Spleen (tissue), 11 donors: ENCODE data around the gene SMIM14. TPM values are rescaled to one million over a fixed set of nuclear protein-coding genes. Genes with fewer than 3 reads are reported as not detected.

Source experiments
- DNase-seq: peaks from one replicate; pipeline ENCODE4 v3.0.0-alpha.2; 2020
- H3K27ac ChIP-seq, 8 donors: fragments of 200-600 bp; sonication (generic) in 7 of 8; 1 replicate in 4 of 8; 2 replicates in 4 of 8; pipeline versions ENCODE4 v1.5.0 to v1.8.0; 2016 to 2021; ENCODE audit warnings: inconsistent platforms in 4 of 8, mild to moderate bottlenecking in 4 of 8, moderate library complexity in 1 of 8
- H3K27me3 ChIP-seq, 7 donors: fragments of 200-600 bp; sonication (generic) in 6 of 7; replicated peaks in 1 of 7; 1 replicate in 4 of 7; 2 replicates in 3 of 7; pipeline versions ENCODE4 v1.5.0 to v1.8.0; 2016 to 2021; ENCODE audit warnings: inconsistent platforms in 3 of 7, mild to moderate bottlenecking in 1 of 7
- H3K36me3 ChIP-seq, 6 donors: fragments of 200-600 bp; sonication (generic) in 5 of 6; 1 replicate in 4 of 6; 2 replicates in 2 of 6; pipeline versions ENCODE4 v1.5.0 to v1.8.0; 2016 to 2021; ENCODE audit warnings: inconsistent platforms in 2 of 6
- H3K4me1 ChIP-seq, 6 donors: fragments of 200-600 bp; sonication (generic) in 5 of 6; 1 replicate in 3 of 6; 2 replicates in 3 of 6; pipeline versions ENCODE4 v1.5.0 to v1.8.0; 2016 to 2021; ENCODE audit warnings: inconsistent platforms in 3 of 6
- H3K4me3 ChIP-seq, 8 donors: fragments of 200-600 bp; sonication (generic) in 7 of 8; 1 replicate in 4 of 8; 2 replicates in 4 of 8; pipeline versions ENCODE4 v1.5.0 to v1.8.0; 2016 to 2021; ENCODE audit warnings: inconsistent platforms in 4 of 8, mild to moderate bottlenecking in 4 of 8, moderate library complexity in 2 of 8
- H3K9me3 ChIP-seq, 8 donors: fragments of 200-600 bp; sonication (generic) in 7 of 8; 1 replicate in 4 of 8; 2 replicates in 4 of 8; pipeline versions ENCODE4 v1.5.0 to v1.8.0; 2016 to 2021; ENCODE audit warnings: inconsistent platforms in 4 of 8
- CTCF ChIP-seq, 11 experiments: fragments of 200-600 bp in 7 of 11; fragments of 450-650 bp in 4 of 11; sonication (generic) in 4 of 11; IDR thresholded peaks in 8 of 11; conservative IDR thresholded peaks in 3 of 11; 1 replicate in 7 of 11; 2 replicates in 4 of 11; pipeline versions ENCODE4 v1.4.0 to v1.8.0; 2016 to 2021; ENCODE audit warnings: antibody characterized with exemption in 11 of 11, inconsistent platforms in 4 of 11, mild to moderate bottlenecking in 1 of 11
- POLR2A ChIP-seq, 3 donors: fragments of 450-650 bp; IDR thresholded peaks; one replicate each; pipeline ENCODE4 v1.5.1; 2017; ENCODE audit warnings: antibody characterized with exemption in 3 of 3, mild to moderate bottlenecking in 1 of 3
- POLR2AphosphoS5 ChIP-seq, 3 donors: sonication (generic); formaldehyde crosslinking; IDR thresholded peaks; one replicate each; pipeline ENCODE4 v1.5.1; 2017; ENCODE audit warnings: antibody characterized with exemption in 3 of 3
- WGBS, 5 donors: extraction: QIAGEN DNeasy Blood & Tissue Kit in 3 of 5; methylation state at CpG; one replicate each; pipeline versions ENCODE4 v1.1.5 to v1.1.7; 2013 to 2018; 5-methylcytosine and 5-hydroxymethylcytosine counted together
- intact Hi-C: fragments of 100-400 bp; cut with DNase I; formaldehyde crosslinking; loops from one replicate; pipeline ENCODE4 v1.15.0; 2023; ENCODE audit warnings: low total_unique reads
- polyA plus RNA-seq, 3 donors: library from polyadenylated mRNA; stranded (reverse); fragments of 200-250 nt; gene quantifications; one replicate each; pipeline ENCODE4 v1.2.1, GENCODE V29; 2013
- small RNA-seq, 4 donors: library from RNA; depleted of rRNA; stranded (forward); fragments of <200 nt; gene quantifications; one replicate each; pipeline ENCODE3, GENCODE V24; 2016
- total RNA-seq, 7 donors: library from RNA; depleted of rRNA in 3 of 7; stranded (reverse); fragments of >200 nt in 3 of 7; fragmentation: NEBNext Ultra II Directional in 4 of 7; extraction: Animal tissue kit (Norgen Biotek cat#: 25700) in 4 of 7; gene quantifications; one replicate each; pipeline versions ENCODE4 v1.1.0 to v1.2.1, GENCODE V29; 2016 to 2021
- donor health status: healthy with polysubstance abuse.
- donor health status: DM: no; HTN: no; CAD: no; lungs with moderate emphysema.
- donor health status: DM: no; HTN: no; CAD: no.
- donor health status: Bipolar disorder and iron deficiency.
- donor health status: healthy.
- donor health status: DM: no; HTN: no; CAD: no.
- donor health status: DM: yes; HTN: yes; CAD: no.

The SMIM14 gene
- total and polyA plus RNA-seq, 10 donors, result 33.4 to 111 (median 64.4) TPM

GRCh38 chr4:39497909-39498726, 140.5 kb downstream of the SMIM14 start:
- WGBS, 5 donors, result 89 to 100% (median 100%) methylated on average over 1 of the region's 1 CpG
- intact Hi-C loops, result no loop called here
- H3K36me3 ChIP-seq, result peaks cover 0 to 52% (median 28%) of the 10 kb centered on the region in 6 donors

More at GRCh38 chr4:39497909-39498726, 140.5 kb downstream of the SMIM14 start:
- no peak for DNase-seq
- no peak for TF ChIP-seq POLR2AphosphoS5 (IDR thresholded peaks at IDR 0.05)
- TF ChIP-seq POLR2A (IDR thresholded peaks at IDR 0.05), result no peak
- no peak for TF ChIP-seq CTCF (IDR thresholded peaks at IDR 0.05 in 8 of 11, conservative IDR thresholded peaks at IDR 0.05 in 3 of 11)
- no peak overlapping the region for H3K27ac ChIP-seq
- no peaks in the 10 kb centered on the region for H3K4me1 ChIP-seq
- no peaks in the 10 kb centered on the region for H3K27me3 ChIP-seq
- H3K9me3 ChIP-seq, result no peaks in the 10 kb centered on the region
- no peak overlapping the region for H3K4me3 ChIP-seq

Small RNAs within 50 kb of the gene (small RNA-seq; reads per million reads assigned to genes)
- gene RNU7-11P, result 0 reads per million in 4 donors

Other genes with a start within 250 kb of the SMIM14 start
- gene KLB, start 231.9 kb downstream of the SMIM14 start, total RNA-seq, result under 1 TPM in 1 of 7 donors, not detected in 6; 0.03 TPM
- gene KLB, start 231.9 kb downstream of the SMIM14 start, polyA plus RNA-seq, result not detected
- gene RPL9, start 179.9 kb downstream of the SMIM14 start, total RNA-seq, result 1,000 to 10,000 TPM; 1,133 to 3,346 (median 1,587) TPM
- 1,000 to 10,000 TPM; 3,705 to 6,391 (median 4,989) TPM for gene RPL9, start 179.9 kb downstream of the SMIM14 start, polyA plus RNA-seq
- 10 to 100 TPM in 6 of 7 donors, 1 to 10 TPM in 1; 8.0 to 19.2 (median 14.6) TPM for gene LIAS, start 179.8 kb downstream of the SMIM14 start, total RNA-seq
- gene LIAS, start 179.8 kb downstream of the SMIM14 start, polyA plus RNA-seq, result 10 to 100 TPM; 15.5 to 21.7 (median 16.8) TPM
- 10 to 100 TPM; 15.3 to 30.8 (median 19.2) TPM for gene UGDH, start 111.4 kb downstream of the SMIM14 start, total RNA-seq
- 1 to 10 TPM; 4.1 to 7.1 (median 4.8) TPM for gene UGDH, start 111.4 kb downstream of the SMIM14 start, polyA plus RNA-seq
- gene UBE2K, start 59.3 kb upstream of the SMIM14 start, total RNA-seq, result 10 to 100 TPM; 22.7 to 48.8 (median 40.1) TPM
- 10 to 100 TPM; 26.5 to 27.4 (median 26.9) TPM for gene UBE2K, start 59.3 kb upstream of the SMIM14 start, polyA plus RNA-seq